Measurements from ENCODE around the gene IGFLR1. TPM values are rescaled to one million over a fixed set of nuclear protein-coding genes. Genes with fewer than 3 reads are reported as not detected.

The IGFLR1 gene
- total and polyA plus RNA-seq, 9 of the 15 experiments (the other 6 are each of a cell fraction or from before 2014, with no cell fraction given) = 1.0 to 14.3 (median 4.6) TPM

DNA sequence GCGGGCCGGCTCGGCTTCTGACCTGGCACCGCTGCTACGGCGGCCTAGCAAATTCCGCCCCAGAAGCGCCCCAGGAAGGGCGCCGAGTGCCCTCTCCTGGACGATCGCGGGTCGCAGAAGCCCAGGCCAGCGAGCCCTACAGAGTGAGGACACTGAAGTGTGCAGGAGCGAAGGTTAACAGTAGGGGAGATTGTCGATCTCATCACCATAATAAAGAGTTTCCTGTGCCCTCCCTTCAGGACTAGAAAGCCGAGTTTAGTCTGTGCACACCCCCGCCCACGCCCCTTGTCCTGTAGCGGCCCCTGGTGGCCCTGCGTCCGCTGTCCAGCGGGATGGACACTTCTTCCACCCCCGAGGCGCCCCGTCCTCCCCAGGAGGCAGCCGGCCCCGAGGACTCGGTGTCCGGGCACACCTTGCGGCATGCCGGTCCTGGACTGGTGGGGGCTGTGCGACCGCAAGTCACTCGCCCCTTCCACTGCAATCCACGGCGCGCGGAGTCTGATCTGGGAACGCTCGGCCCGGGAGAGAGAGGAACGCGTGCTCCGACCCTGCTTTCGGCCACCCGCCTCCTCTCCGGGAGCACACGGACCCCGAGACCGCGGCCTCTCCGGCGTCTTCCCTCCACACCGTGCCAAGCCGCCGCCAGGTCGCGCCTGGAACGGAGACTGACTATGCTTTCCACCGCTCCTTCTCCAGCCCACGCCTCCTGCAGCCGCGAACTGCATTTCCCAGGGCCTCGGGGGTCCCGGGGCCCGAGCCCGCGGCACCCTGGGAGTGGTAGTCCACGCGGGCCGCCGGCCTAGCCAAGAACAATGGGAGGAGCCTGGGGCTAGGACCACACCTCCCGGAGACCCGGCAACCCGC, 25.2 kb downstream of the IGFLR1 start (continued):
- no peak for TF ChIP-seq PHB (CRISPR knock-in tag; IDR thresholded peaks at IDR 0.05)
- TF ChIP-seq SP1 (CRISPR knock-in tag; IDR thresholded peaks at IDR 0.05) = peak; percentile 82
- no peak for TF ChIP-seq ZC3H4 (CRISPR knock-in tag; IDR thresholded peaks at IDR 0.05; ENCODE audit: borderline replicate concordance)
- TF ChIP-seq, protein P1, sequence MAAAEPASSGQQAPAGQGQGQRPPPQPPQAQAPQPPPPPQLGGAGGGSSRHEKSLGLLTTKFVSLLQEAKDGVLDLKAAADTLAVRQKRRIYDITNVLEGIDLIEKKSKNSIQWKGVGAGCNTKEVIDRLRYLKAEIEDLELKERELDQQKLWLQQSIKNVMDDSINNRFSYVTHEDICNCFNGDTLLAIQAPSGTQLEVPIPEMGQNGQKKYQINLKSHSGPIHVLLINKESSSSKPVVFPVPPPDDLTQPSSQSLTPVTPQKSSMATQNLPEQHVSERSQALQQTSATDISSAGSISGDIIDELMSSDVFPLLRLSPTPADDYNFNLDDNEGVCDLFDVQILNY (CRISPR knock-in tag; IDR thresholded peaks at IDR 0.05) = no peak
- no peak for TF ChIP-seq NCOA1 (IDR thresholded peaks at IDR 0.05; ENCODE audit: low read depth)
- TF ChIP-seq SMAD3 (CRISPR knock-in tag; conservative IDR thresholded peaks at IDR 0.05) = peak; percentile 34; the same call in 1 of the 2 replicates
- TF ChIP-seq SMARCE1 (IDR thresholded peaks at IDR 0.05) = peak; percentile 63
- peak; percentile 81; the same call in 1 of the 2 replicates for TF ChIP-seq CTBP1 (IDR thresholded peaks at IDR 0.05; ENCODE audit: borderline replicate concordance)
- no peak for TF ChIP-seq HMG20A (CRISPR knock-in tag; conservative IDR thresholded peaks at IDR 0.05)
- no peak for TF ChIP-seq JUNB (CRISPR knock-in tag; conservative IDR thresholded peaks at IDR 0.05)
- TF ChIP-seq NKRF (IDR thresholded peaks at IDR 0.05; ENCODE audit: borderline replicate concordance) = peak; percentile 88
- TF ChIP-seq ZZZ3 (IDR thresholded peaks at IDR 0.05) = no peak
- TF ChIP-seq, protein P2, sequence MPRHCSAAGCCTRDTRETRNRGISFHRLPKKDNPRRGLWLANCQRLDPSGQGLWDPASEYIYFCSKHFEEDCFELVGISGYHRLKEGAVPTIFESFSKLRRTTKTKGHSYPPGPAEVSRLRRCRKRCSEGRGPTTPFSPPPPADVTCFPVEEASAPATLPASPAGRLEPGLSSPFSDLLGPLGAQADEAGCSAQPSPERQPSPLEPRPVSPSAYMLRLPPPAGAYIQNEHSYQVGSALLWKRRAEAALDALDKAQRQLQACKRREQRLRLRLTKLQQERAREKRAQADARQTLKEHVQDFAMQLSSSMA (CRISPR knock-in tag; IDR thresholded peaks at IDR 0.05) = no peak
- TF ChIP-seq, protein P3, sequence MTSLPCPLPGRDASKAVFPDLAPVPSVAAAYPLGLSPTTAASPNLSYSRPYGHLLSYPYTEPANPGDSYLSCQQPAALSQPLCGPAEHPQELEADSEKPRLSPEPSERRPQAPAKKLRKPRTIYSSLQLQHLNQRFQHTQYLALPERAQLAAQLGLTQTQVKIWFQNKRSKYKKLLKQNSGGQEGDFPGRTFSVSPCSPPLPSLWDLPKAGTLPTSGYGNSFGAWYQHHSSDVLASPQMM (CRISPR knock-in tag; IDR thresholded peaks at IDR 0.05) = no peak
- no peak for TF ChIP-seq CCNT2 (IDR thresholded peaks at IDR 0.05; ENCODE audit: borderline replicate concordance, extremely low read depth, insufficient read length, low read depth, low read length)
- TF ChIP-seq ZNF12 (CRISPR knock-in tag; IDR thresholded peaks at IDR 0.05) = 0 out of 2 replicates have a peak, but pooled peaks have one; percentile 38
- no peak for TF ChIP-seq ID3 (CRISPR knock-in tag; IDR thresholded peaks at IDR 0.05)
- TF ChIP-seq ID3 (tag; IDR thresholded peaks at IDR 0.05) = peak; percentile 25; the same call in 1 of the 2 replicates
- TF ChIP-seq ZNF551 (CRISPR knock-in tag; IDR thresholded peaks at IDR 0.05) = no peak
